Measurements from ENCODE around the gene DHRSX. TPM values are rescaled to one million over a fixed set of nuclear protein-coding genes. Genes with fewer than 3 reads are reported as not detected.
"Not testable (repeated sequence)": the region's sequence is repeated elsewhere in the genome, so short reads cannot be mapped to it uniquely, and the experiment has no call there.

Gene DHRSX
- total RNA-seq, 4 donors from 2014 or later, result 19.9 to 36.5 (median 24.2) TPM

DNA sequence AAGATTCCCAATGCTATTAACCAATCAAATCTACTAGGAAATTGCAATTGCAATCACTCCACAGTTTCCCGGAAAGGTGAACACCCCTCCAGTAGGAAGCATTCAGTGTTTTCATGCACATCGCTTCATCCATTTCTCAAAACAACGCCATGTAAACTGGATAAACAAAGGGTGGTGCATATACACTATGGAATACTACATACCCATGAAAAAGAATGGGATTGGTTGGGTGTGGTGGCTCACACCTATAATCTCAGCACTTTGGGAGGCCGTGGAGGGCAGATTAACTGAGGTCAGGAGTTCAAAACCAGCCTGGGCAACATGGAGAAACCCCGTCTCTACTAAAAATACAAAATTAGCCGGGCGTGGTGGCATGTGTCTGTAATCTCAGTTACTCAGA, 29.1 kb downstream of the DHRSX start:
- 94 to 96% methylated on average over 7 of the region's 7 CpGs for WGBS, 2 donors
- TF ChIP-seq, protein P1, sequence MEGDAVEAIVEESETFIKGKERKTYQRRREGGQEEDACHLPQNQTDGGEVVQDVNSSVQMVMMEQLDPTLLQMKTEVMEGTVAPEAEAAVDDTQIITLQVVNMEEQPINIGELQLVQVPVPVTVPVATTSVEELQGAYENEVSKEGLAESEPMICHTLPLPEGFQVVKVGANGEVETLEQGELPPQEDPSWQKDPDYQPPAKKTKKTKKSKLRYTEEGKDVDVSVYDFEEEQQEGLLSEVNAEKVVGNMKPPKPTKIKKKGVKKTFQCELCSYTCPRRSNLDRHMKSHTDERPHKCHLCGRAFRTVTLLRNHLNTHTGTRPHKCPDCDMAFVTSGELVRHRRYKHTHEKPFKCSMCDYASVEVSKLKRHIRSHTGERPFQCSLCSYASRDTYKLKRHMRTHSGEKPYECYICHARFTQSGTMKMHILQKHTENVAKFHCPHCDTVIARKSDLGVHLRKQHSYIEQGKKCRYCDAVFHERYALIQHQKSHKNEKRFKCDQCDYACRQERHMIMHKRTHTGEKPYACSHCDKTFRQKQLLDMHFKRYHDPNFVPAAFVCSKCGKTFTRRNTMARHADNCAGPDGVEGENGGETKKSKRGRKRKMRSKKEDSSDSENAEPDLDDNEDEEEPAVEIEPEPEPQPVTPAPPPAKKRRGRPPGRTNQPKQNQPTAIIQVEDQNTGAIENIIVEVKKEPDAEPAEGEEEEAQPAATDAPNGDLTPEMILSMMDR (IDR thresholded peaks at IDR 0.05), result no peak
- TF ChIP-seq POLR2A (IDR thresholded peaks at IDR 0.05), result no peak
- H3K4me3 ChIP-seq (replicated peaks in 1 of 3), result no peak overlapping the region

DNA sequence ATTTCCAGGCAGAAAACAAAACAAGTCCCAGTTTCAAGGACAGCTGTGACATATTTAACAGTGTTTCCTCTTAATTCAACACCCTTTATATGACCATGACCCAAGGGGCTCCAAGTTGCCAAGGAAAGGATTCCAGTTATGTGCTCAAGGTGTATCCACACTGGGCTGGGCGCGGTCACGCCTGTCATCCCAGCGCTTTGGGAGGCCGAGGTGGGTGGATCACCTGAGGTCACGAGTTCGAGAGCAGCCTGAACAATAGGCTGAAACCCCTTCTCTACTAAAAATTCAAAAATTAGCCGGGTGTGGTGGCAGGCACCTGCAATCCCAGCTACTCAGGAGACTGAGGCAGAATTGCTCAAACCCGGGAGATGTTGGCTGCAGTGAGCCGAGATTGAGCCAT, 29.6 kb downstream of the DHRSX start:
- intact Hi-C loops (cut with DNase I); H3K4me1 ChIP-seq; H3K9me3 ChIP-seq; H3K27ac ChIP-seq; H3K36me3 ChIP-seq; H3K27me3 ChIP-seq; H3K4me3 ChIP-seq (replicated peaks in 1 of 3); DNase-seq: not testable (repeated sequence)
- WGBS, 2 donors, result 96 to 99% methylated on average over 10 of the region's 10 CpGs

More for the DNA sequence above, 29.1 kb downstream of the DHRSX start:
- no peak for DNase-seq
- no peak overlapping the region for H3K27ac ChIP-seq
- H3K27me3 ChIP-seq, result no peaks in the 10 kb centered on the region
- intact Hi-C loops (cut with DNase I), result no loop called here
- H3K4me1 ChIP-seq, result no peaks in the 10 kb centered on the region
- H3K9me3 ChIP-seq, result no peaks in the 10 kb centered on the region
- no peaks in the 10 kb centered on the region for H3K36me3 ChIP-seq

DNA sequence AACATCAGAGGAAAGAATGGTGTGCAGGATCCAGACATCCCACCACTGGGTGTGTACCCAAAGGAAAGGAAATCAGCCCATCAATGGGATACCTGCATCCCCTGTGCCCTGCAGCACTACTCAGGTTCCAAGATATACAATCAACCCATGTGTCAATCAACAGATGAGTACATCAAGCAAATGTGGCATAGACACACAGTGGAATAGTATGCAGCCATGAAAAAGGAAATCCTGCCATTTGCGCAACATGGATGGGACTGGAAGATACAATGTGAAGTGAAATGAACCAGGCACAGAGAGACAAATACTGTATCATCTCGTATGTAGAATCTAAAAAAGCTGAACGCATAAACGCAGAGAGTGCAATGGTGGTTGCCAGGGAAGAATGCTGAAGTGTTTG, 30.9 kb downstream of the DHRSX start:
- H3K4me1 ChIP-seq; H3K36me3 ChIP-seq; intact Hi-C loops (cut with DNase I); H3K9me3 ChIP-seq; H3K27ac ChIP-seq; H3K27me3 ChIP-seq; DNase-seq; H3K4me3 ChIP-seq (replicated peaks in 1 of 3): not testable (repeated sequence)
- WGBS, 2 donors, result 96 to 99% methylated on average over 4 of the region's 4 CpGs

DNA sequence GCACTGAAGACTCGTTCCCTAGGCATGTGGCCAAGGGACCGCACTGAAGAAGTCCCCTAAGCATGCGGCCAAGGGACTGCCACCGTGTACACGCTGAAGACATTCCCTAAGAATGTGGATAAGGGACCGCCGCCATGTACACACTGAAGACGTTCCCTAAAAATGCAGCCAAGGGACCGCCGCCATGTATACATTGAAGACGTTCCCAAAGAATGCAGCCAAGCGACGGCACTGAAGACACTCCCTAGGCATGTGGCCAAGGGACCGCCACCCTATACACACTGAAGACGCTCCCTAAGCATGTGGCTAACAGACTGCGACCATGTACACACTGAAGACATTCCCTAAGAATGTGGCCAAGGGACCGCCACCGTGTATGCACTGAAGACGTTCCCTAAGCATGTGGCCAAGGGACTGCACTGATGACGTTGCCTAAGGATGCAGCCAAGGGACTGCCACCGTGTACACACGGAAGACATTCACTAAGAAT, 31.5 kb downstream of the DHRSX start:
- H3K9me3 ChIP-seq, result no peaks in the 10 kb centered on the region
- H3K4me3 ChIP-seq (replicated peaks in 1 of 3), result no peak overlapping the region
- WGBS, 2 donors, result 85 to 94% methylated on average over 22 of the region's 22 CpGs
- no peak overlapping the region for H3K27ac ChIP-seq
- intact Hi-C loops (cut with DNase I), result no loop called here
- H3K27me3 ChIP-seq, result no peaks in the 10 kb centered on the region
- no peaks in the 10 kb centered on the region for H3K36me3 ChIP-seq
- no peaks in the 10 kb centered on the region for H3K4me1 ChIP-seq
- DNase-seq, result no peak
- TF ChIP-seq, protein P1 (IDR thresholded peaks at IDR 0.05), result no peak
- no peak for TF ChIP-seq POLR2A (IDR thresholded peaks at IDR 0.05)

DNA sequence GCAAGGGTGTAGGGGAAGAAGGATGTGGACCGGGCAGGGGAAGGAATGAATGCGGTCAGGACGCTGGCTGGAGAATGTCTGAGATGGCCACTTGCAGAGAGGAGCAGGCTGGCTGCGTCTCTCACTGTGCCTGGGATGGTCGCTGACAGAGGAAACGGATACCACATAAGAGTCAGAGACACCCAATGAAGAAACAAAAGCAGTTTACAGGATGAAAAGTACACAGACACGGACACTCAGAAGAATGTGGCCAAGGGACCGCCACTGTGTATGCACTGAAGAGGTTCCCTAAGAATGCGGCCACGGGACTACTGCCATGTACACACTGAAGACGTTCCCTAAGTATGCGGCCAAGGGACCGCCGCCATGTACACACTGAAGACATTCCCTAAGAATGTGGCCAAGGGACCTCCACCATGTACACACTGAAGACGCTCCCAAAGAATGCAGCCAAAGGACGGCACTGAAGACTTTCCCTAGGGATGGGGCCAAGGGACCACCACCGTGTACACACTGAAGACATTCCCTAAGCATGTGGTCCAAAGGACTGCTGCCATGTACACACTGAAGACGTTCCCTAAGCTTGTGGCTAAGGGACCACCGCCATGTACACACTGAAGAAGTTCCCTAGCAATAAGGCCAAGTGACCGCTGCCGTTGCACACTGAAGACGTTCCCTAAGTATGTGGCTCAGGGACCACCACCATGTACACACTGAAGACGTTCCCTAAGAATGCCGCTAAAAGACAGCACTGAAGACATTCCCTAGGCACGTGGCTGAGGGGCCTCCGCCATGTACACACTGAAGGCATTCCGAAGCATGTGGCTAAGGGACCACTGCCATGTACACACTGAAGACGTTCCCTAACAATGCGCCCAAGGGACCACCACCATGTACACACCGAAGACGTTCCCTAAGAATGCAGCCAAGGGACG, 32.2 kb downstream of the DHRSX start:
- Histone ChIP-seq H3K4me3 (replicated peaks in 1 of 3) (no peak overlapping the region), H3K4me1 (no peaks in the 10 kb centered on the region), H3K27ac (no peak overlapping the region), H3K27me3 (no peaks in the 10 kb centered on the region), H3K36me3 (no peaks in the 10 kb centered on the region), H3K9me3 (no peaks in the 10 kb centered on the region)
- intact Hi-C loops (cut with DNase I), result no loop called here
- DNase-seq, result no peak
- 85 to 87% methylated on average over 27 to 32 of the region's 32 CpGs for WGBS, 2 donors
- no peak for TF ChIP-seq POLR2A (IDR thresholded peaks at IDR 0.05)
- TF ChIP-seq, protein P1 (IDR thresholded peaks at IDR 0.05), result no peak

All from thyroid gland (tissue), 4 donors.